ENCODE data around the gene NR5A2. TPM values are rescaled to one million over a fixed set of nuclear protein-coding genes. Genes with fewer than 3 reads are reported as not detected.
A peak's percentile ranks its signal among the peaks of the same experiment; 100 is the strongest.

Gene NR5A2
- total and polyA plus RNA-seq, 2 donors from 2014 or later: 0.13 to 6.3 TPM

- peaks cover 0 to 11% (median 0%) of the 10 kb centered on the region in 3 donors for H3K4me1 ChIP-seq (ENCODE audit: control insufficient read depth in 2 of 3, insufficient read depth in 2 of 3, low read depth in 1 of 3, low read length in 3 of 3)
- DNase-seq (peak in 3 of 5 donors; percentile 29 to 55 (median 35)), FAIRE-seq (no peak)
- H3K4me3 ChIP-seq (ENCODE audit: low read length in 3 of 3): peak overlapping the region in 2 of 3 donors; percentile 14 to 17
- TF ChIP-seq CTCF (IDR thresholded peaks at IDR 0.05; ENCODE audit: borderline replicate concordance, extremely low read depth, insufficient read depth): no peak
- H3K27ac ChIP-seq (ENCODE audit: low read depth in 2 of 2, low read length in 2 of 2): no peak overlapping the region
- intact Hi-C loops (cut with DNase I): no loop called here
- H3K9me3 ChIP-seq (ENCODE audit: control insufficient read depth in 2 of 3, insufficient read depth in 1 of 3, low read length in 3 of 3): no peaks in the 10 kb centered on the region
- H3K9ac ChIP-seq (ENCODE audit: low read length in 3 of 3): no peak overlapping the region
- no peaks in the 10 kb centered on the region for H3K36me3 ChIP-seq (ENCODE audit: control insufficient read depth in 2 of 3, insufficient read depth in 3 of 3, low read length in 3 of 3)
- peaks cover 81% of the 10 kb centered on the region for H3K27me3 ChIP-seq (ENCODE audit: control insufficient read depth, insufficient read depth, low read length)
These were observed 13.1 kb downstream of the NR5A2 start for GRCh38 chr1:200040481-200041138.

GRCh38 chr1:200041337-200042118 lies 14.0 kb downstream of the NR5A2 start:
- no peak overlapping the region for H3K9ac ChIP-seq (ENCODE audit: low read length in 3 of 3)
- H3K36me3 ChIP-seq (ENCODE audit: control insufficient read depth in 2 of 3, insufficient read depth in 3 of 3, low read length in 3 of 3): no peaks in the 10 kb centered on the region
- no peaks in the 10 kb centered on the region for H3K9me3 ChIP-seq (ENCODE audit: control insufficient read depth in 2 of 3, insufficient read depth in 1 of 3, low read length in 3 of 3)
- intact Hi-C loops (cut with DNase I): no loop called here
- H3K27ac ChIP-seq (ENCODE audit: low read depth in 2 of 2, low read length in 2 of 2): no peak overlapping the region
- H3K27me3 ChIP-seq (ENCODE audit: control insufficient read depth, insufficient read depth, low read length): peaks cover 77% of the 10 kb centered on the region
- TF ChIP-seq CTCF (IDR thresholded peaks at IDR 0.05; ENCODE audit: borderline replicate concordance, extremely low read depth, insufficient read depth): no peak
- DNase-seq (peak in 1 of 5 donors; percentile 31), FAIRE-seq (no peak)
- H3K4me1 ChIP-seq (ENCODE audit: control insufficient read depth in 2 of 3, insufficient read depth in 2 of 3, low read depth in 1 of 3, low read length in 3 of 3): peaks cover 0 to 11% (median 0%) of the 10 kb centered on the region in 3 donors
- peak overlapping the region in 1 of 3 donors; percentile 50 for H3K4me3 ChIP-seq (ENCODE audit: low read length in 3 of 3)

- Histone ChIP-seq H3K4me3 (ENCODE audit: low read length in 3 of 3) (peak overlapping the region in 1 of 3 donors; percentile 50), H3K9ac (ENCODE audit: low read length in 3 of 3) (no peak overlapping the region), H3K9me3 (ENCODE audit: control insufficient read depth in 2 of 3, insufficient read depth in 1 of 3, low read length in 3 of 3) (no peaks in the 10 kb centered on the region), H3K27ac (ENCODE audit: low read depth in 2 of 2, low read length in 2 of 2) (no peak overlapping the region), H3K4me1 (ENCODE audit: control insufficient read depth in 2 of 3, insufficient read depth in 2 of 3, low read depth in 1 of 3, low read length in 3 of 3) (peaks cover 0 to 11% (median 0%) of the 10 kb centered on the region in 3 donors), H3K27me3 (ENCODE audit: control insufficient read depth, insufficient read depth, low read length) (peaks cover 72% of the 10 kb centered on the region), H3K36me3 (ENCODE audit: control insufficient read depth in 2 of 3, insufficient read depth in 3 of 3, low read length in 3 of 3) (no peaks in the 10 kb centered on the region)
- FAIRE-seq (no peak), DNase-seq (peak in 1 of 5 donors; percentile 26)
- intact Hi-C loops (cut with DNase I): no loop called here
- TF ChIP-seq CTCF (IDR thresholded peaks at IDR 0.05; ENCODE audit: borderline replicate concordance, extremely low read depth, insufficient read depth): no peak
These were observed 14.6 kb downstream of the NR5A2 start for GRCh38 chr1:200042119-200042551.
